Activated CD4-positive, CD25-positive, alpha-beta regulatory T cell treated with anti-CD3 and anti-CD28 coated beads, Interleukin-2, amount 50 U/mL, for 72 hours (primary cell): ENCODE results near the gene ZNF536.
"Not testable (repeated sequence)": the region's sequence is repeated elsewhere in the genome, so short reads cannot be mapped to it uniquely, and the experiment has no call there.

ENCODE experiments used
- DNase-seq: peaks from one replicate; pipeline ENCODE4 v3.0.0; 2021

Gene ZNF536

DNA sequence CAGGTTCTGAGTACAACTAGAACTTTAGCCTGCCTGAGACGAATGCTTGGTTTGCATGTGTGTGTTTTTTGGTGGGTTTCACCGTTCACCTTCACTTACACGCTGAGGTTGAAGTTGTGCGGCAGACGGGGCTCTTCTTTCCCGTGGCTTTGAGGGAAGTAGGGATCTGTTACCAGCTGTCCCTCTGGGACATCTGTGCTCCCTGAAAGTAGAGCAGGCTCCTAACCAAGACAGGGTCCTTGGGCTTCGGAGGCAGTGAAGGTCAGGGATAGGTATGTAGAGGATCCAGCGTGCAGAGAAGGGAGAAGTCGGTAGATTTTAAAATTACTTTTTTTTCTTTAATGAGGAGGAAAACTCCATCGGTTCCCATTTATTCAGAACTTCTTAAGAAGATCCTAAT lies 48.7 kb downstream of the ZNF536 start:
- DNase-seq = no peak

DNA sequence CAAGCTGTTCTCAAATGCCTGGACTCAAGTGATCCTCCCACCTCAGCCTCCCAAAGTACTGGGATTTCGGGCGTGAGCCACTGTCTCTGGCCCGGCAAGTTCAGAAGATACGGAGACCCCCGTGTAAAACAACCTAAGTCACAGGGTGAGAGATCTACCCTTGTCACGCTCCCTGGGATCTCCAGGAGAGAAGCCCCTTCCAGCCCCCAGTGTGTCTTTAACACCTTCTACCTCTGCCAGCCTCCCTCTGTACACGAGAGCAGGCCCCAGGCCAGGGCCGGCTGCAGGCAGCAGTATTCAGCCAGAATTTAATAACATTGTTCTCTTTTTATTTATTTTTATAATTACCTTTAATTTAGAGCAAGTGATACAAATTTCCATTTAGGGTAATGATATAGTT lies 49.4 kb downstream of the ZNF536 start:
- DNase-seq = no peak

DNA sequence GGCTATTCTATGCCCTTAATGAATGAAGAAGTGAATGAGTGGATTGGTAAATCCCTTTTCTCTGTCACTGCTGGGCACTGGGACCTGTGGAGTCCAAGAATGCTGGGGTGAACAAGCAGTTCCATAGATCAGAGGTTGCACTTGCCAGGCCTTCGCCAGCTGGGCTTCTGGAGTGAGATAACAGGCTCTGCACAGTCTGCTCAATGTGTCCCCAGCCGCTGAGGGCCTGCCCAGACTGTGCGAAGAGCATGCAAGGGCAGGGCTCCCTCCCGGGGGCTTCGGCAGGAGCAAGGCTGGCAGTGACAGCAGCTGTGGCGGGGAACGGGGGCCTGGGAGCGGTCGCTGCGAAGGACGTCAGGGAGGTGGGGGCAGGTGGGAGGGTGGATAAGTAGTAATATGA lies 51.3 kb downstream of the ZNF536 start:
- no peak for DNase-seq

DNA sequence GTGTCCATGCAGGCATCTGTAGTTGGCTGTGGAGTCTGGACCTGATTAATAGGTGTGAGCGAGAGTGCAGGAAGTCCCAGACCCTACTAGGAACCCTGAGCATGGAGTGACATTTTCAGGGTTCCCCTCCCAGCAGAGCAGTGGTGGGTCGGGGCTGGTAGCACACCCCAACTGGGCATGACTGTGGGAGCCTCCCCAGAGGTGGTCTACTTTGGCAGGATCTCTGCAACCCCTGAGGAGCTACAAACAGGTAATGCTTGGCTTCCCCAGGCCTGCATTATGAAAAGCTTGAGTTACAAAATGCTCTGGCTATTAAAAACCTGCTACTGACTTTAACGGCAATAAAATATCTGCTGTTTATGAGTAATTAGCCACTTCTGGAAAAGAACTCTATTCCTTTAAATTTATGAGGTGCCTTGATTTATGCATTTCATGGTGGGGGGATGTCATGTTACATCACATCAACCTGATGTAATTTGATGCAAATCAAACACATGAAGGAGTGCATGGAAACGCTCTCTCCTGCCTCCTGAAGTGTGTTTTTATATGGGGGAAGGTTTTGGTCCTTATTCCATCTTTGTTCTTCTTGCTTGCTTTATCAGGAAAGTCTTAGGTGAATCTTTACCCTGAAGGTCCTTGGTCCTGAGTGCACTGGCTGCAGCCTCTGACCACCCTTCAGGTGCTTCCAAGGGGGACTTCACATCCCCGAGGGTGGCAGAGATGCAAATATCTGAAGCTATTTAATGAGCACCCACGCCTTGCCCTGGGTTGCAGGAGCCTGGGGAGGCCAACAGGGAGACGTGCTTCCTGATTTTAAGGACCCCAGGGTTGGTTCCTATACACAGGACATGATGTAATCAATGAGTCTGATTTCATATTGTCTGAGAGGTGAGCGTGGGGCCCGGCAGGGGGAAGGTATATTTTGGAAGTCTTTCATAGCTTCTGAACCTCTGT lies 54.0 kb downstream of the ZNF536 start:
- no peak for DNase-seq

DNA sequence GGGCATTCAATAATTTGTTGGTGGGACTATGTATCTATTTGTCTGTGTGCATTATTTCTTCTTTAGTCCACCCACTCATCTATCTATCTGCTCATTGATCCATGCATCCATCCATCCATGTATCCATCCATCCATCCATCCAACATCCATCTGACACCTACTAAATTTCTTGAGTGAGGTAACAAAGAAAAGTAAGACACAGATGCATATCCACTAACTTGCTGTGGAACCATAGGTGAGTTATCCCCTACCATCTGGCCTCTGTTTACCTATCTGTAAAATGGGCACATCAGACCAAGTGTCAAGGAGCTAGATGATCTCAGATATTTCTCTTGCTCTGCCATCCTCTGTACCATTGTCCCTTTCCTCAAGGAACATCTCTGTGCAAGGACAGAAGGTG lies 54.7 kb downstream of the ZNF536 start:
- no peak for DNase-seq

DNA sequence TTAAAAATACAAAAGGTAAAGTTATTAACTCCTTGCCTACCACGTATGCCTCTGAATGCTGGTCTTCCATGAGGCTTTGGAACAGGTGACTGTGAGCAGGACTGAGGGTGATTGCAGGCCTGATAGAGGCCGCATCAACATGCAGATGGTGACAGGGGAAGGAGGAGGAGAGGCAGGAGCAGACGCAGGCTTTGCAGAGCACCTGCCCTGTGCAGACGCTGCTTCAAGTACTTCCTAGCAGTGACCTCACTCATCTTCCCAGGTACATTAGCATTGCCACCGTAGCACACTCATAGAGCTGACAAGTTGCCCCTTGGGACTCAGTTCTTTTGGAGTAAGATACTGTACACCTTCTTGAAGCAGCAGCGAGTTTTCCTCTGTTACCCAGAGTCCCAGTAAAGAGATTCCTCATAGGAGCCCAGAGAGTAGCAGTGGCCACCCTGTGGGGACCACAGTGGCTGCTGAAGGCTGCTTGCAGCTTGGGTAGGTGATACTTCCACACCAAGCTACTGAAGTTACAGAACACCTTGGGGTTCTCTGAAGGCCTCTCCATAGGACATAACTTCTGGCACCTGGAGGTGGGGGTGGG lies 56.0 kb downstream of the ZNF536 start:
- DNase-seq = no peak

DNA sequence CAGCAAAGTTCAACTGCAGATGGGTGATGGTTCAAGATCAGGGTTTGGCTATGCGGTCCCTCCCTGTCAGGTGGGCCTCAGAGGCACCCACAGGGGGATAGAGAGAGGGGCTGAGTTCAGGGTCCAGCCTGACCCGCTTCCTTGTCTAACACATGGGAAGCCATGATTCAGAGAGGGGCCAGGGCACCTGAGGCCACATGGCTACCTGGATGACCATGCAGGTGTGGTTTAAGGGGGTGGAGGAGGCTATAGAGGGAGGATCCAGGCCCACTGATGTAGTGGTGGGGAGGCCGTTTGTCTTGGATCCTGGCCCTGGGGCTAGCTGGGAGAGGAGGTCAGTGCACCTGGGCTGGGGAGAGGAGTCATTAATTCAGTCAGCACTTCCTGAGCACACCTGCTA lies 56.7 kb downstream of the ZNF536 start:
- no peak for DNase-seq

DNA sequence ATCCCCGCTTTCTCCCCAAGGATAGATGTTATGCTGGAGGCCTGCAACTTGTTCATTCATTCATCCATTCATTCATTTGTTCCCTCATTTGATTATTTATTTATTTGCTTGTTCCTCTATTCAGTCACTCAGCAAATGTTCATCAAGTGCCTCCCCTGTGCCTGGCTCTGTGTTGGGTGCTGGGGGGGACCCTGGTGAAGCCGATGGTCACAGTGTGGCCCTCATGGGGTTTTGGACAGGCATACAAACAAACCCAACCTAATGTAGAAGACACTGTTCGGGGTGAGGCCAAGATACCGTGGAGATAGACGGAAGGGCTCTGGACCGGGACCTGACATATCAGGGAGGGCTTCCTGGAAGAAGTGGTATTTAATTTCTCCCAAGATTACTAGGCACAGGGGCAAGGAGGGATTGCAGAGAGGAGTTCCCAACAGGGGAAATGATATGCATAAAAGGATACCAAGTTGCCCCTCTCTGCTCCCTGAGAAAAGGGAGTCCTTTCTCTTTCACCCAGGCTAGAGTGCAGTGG lies 58.1 kb downstream of the ZNF536 start:
- no peak for DNase-seq

DNA sequence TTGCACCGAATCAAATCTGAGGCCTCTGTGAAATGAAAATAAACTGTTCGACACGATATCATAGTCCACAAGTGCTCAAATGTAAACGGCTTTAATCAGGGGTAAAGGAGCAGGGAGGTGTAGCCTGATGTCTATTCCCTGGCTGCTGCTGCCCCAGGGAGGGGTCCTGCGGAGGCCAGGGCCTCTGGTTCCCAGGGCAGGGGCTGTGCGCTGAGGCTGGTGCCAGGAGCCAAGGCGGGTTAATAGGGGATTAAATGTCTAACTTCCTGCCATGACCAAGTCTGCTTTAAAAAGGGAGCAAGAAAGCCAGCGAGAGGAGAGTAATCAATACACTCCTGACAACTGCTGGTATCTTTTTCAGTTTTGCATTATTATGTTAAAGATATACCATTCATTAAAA lies 59.4 kb downstream of the ZNF536 start:
- DNase-seq = no peak

DNA sequence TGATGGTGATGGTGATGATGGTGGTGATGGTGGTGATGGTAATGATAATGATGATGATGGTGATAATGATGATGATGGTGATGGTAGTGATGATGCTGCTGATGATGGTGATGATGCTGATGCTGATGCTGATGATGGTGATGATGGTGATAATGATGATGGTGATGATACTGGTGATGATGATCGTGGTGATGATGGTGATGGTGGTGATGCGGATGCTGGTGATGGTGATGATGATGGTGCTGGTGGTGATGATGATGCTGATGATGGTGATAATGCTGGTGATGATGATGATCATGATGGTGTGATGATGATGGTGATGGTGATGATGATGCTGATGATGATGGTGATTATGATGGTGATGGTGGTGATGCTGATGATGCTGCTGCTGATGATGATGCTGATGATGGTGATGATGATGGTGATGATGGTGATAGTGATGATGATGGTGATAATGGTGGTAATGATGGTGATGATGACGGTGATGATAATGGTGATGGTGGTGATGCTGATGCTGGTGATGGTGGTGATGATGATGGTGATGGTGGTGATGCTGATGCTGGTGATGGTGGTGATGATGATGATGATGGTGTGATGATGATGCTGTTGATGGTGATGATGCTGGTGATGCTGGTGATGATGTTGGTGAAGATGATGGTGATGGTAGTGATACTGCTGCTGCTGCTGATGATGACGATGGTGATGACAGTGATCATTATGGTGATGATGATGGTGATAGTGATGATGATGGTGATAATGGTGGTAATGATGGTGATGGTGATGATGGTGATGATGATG lies 62.8 kb downstream of the ZNF536 start:
- no peak for DNase-seq

DNA sequence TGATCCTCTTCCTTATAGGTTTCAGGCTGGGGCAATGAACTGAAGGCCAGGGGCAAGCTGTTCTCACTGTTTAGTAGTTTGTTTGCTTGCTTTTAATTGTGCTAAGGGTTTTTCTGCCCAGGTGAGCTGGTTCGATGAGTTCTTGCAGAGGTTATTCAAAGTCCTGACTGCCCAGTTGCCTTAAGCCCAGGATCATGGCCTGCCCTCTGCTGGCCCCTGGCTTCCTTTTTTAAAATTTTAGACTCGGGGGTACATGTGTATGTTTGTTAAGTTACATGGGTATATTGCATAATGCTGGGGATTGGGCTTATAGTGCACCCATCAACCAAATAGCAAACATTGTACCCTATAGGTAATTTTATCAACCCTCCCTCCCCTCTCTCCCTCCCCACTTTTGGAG lies 65.7 kb downstream of the ZNF536 start:
- no peak for DNase-seq

DNA sequence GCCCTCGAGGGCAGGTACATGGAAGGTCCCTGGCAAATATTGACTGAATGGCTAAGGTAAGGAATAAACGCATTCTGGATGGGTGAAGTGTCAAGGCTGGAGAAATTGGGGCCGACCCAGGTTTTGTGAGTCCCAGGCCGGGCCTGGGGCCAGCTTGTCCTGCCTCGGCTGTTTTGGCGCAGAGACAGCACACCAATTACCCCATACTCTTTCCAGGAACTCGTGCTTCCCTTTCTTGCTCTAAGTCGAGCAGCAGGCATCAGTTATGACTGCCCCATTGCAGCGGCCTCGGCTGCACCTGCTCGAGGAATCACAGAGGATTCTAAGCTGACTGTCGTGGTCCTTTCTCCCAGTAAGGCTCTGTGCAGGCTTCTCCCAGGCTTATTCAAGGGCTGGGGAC lies 67.1 kb downstream of the ZNF536 start:
- no peak for DNase-seq

DNA sequence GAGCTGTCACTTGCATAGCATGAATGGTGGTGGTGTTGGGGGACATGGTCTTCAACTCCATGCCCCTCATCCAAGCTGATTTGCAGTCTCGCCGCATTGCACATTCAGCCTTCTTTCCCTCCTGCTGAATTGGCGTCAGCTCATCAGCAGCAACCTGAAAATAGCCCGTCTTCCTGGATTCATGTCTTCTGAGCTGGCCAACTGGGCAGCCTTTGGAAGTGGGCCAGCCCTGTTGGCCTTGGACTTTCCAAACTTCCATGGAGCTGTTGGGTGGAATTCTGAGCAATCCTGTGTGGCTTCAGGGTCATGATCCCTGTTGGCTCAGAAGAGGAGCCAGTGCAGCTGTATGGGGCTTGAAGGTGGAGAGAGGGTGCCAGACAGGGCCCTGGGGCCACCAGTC lies 68.8 kb downstream of the ZNF536 start:
- no peak for DNase-seq

DNA sequence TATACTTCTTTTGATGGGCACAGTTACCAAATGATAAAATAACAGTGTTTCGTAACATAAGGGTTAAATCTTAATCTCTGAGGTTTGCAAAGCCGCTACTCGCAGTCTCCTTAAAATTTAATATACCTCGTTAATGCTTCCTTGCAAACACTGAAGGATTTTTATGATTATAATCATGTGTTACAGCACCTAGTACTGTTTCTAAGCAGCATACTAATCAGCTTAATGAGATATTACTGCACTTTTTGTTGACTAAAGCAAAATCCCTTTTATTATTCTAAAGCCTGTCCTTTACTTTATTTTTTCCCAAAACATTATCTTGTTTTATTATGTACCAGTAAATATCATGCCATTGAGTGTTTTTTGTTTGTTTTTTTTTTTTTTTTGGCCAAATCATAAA lies 70.5 kb downstream of the ZNF536 start:
- DNase-seq = no peak

DNA sequence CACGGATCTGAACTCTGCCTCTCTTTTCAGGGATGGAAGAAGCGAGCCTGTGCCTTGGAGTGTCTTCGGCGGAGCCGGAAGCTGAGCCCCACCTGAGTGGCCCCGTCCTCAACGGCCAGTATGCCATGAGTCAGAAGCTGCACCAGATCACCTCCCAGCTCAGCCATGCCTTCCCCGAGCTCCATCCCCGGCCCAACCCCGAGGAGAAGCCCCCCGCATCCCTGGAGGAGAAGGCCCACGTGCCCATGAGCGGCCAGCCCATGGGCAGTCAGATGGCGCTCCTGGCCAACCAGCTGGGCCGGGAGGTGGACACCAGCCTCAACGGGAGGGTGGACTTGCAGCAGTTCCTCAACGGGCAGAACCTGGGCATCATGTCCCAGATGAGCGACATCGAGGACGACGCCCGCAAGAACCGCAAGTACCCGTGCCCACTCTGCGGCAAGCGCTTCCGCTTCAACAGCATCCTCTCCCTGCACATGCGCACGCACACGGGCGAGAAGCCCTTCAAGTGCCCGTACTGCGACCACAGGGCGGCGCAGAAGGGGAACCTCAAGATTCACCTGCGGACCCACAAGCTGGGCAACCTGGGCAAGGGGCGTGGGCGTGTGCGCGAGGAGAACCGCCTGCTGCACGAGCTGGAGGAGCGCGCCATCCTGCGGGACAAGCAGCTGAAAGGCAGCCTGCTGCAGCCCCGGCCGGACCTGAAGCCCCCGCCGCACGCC lies 71.5 kb downstream of the ZNF536 start:
- no peak for DNase-seq

DNA sequence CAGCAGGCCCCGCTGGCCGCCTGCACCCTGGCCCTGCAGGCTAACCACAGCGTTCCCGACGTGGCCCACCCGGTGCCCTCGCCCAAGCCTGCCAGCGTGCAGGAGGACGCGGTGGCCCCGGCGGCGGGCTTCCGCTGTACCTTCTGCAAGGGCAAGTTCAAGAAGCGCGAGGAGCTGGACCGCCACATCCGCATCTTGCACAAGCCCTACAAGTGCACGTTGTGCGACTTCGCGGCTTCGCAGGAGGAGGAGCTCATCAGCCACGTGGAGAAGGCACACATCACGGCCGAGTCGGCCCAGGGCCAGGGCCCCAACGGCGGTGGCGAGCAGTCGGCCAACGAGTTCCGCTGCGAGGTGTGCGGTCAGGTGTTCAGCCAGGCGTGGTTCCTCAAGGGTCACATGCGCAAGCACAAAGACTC lies 72.1 kb downstream of the ZNF536 start:
- no peak for DNase-seq

DNA sequence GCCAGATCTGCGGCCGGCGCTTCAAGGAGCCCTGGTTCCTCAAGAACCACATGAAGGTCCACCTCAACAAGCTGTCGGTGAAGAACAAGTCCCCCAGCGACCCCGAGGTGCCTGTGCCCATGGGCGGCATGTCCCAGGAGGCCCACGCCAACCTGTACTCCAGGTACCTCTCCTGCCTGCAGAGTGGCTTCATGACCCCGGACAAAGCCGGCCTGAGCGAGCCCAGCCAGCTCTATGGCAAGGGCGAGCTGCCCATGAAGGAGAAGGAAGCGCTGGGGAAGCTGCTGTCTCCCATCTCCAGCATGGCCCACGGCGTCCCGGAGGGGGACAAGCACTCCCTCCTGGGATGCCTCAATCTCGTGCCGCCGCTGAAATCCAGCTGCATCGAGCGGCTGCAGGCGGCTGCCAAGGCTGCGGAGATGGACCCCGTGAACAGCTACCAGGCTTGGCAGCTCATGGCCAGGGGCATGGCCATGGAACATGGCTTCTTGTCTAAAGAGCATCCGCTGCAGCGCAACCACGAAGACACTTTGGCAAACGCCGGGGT lies 72.6 kb downstream of the ZNF536 start:
- no peak for DNase-seq

DNA sequence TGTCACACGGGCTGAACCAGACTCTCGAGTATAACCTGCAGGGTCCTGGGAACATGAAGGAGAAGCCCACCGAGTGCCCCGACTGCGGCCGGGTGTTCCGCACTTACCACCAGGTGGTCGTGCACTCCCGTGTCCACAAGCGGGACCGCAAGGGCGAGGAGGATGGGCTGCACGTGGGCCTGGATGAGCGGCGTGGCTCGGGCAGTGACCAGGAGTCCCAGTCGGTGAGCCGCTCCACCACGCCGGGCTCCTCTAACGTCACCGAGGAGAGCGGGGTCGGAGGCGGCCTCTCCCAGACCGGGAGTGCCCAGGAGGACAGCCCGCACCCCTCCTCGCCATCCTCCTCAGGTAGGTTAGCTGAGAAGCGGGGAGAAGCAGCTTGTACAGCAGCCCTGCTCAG lies 73.2 kb downstream of the ZNF536 start:
- no peak for DNase-seq

DNA sequence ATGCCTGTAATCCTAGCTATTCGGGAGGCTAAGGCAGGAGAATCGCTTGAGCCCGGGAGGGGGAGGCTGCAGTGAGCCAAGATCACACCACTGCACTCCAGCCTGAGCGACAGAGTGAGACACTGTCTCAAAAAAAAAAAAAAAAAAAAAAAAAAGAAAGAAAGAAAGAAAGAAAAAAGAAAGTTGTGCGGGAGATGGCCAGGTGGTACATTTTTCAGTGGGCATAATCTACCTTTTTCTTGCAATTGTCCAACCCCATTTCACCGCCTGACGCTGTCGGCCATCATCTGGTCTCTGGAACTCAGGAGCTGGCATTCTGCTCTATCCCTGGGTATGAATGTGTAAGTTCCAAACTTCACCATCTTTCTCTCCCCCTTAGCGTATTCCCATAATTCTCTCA lies 73.9 kb downstream of the ZNF536 start:
- DNase-seq = not testable (repeated sequence)

DNA sequence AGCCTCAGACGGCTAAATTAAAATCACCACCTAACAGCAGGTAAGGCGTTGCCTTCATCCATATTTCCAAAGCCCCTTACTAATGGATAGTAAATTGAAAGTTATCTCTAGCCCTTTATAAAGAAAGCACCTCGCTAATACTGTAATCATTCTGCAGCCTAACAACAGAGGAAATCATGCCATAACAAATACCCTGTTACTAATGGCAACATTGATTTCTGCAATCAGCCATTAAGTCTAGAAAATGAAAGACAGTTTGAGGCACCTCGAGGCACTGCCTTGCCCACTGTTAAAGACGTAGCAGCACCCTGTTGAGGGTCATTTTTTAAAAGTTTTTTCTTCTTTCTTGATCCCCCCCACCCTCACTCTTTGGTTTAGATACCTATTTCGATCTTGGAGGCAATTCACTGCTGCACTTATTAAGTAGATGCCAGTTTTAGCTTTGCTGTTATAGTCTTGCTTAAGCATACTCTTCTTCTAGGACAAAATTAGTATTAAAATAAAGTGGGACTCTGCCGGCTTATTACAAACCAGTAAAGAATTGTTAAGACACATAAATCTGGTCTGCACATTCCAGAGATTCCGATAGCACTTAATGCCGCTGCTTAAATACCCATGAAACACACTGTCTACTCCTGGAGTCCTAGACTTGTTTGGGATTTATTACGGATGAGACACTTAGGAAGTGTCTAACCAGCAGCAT lies 74.8 kb downstream of the ZNF536 start:
- DNase-seq = no peak

DNA sequence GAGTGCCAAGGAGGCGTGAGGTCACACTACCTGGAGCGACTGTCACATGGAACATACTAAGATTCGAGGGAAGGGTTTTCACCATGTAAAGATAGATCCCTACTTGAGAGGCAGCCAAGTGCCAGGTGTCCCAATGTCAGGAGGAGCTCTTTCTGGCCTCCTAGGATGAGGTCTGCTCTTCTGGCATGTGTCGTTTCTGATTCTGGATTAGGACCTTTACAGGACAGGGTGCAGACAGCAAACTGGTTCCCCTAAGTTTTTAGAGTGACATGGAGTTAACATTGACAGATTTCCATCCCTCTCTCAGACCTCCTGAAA lies 75.3 kb downstream of the ZNF536 start:
- no peak for DNase-seq
